ENCODE results near the gene BAZ1A.

DNA sequence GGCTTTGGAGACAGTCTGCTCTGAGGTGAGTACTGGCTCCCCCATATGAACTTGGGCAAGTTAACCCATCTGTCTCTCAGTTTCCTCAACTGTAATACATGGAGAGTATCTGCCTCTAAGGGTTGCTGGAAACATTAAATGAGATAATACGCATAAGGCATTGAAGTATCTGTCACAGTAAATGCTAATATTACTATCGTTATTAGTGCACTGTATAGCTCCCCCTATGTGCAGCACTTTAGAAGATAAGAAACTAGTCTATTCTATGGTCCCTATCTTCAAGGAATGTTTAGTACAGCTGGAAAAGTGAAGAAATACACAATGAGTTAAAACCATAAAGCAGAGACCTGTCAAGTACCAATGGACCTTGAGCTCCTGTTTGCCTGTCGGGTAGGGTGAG lies 109.1 kb downstream of the BAZ1A start:
- TF ChIP-seq CTCF (IDR thresholded peaks at IDR 0.05) (no peak), TP53 (CRISPR knock-in tag; IDR thresholded peaks at IDR 0.05) (no peak), TEAD1 (CRISPR knock-in tag; IDR thresholded peaks at IDR 0.05) (no peak), TEAD4 (CRISPR knock-in tag; IDR thresholded peaks at IDR 0.05) (no peak)
- TF ChIP-seq, protein P1, sequence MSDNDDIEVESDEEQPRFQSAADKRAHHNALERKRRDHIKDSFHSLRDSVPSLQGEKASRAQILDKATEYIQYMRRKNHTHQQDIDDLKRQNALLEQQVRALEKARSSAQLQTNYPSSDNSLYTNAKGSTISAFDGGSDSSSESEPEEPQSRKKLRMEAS (CRISPR knock-in tag; IDR thresholded peaks at IDR 0.05): no peak

Data from WTC11 (cell line).